ENCODE measurements around the gene GTF3C2. TPM values are rescaled to one million over a fixed set of nuclear protein-coding genes. Genes with fewer than 3 reads are reported as not detected.

Gene GTF3C2
- total and polyA plus RNA-seq, 2 of the 4 experiments (the other 2 are of a cell fraction) = 25.5 to 36.9 TPM

- Histone ChIP-seq H2BK15ac (ENCODE audit: low read depth, low read length) (no peak overlapping the region), H2BK5ac (ENCODE audit: low read depth, low read length, poor library complexity, severe bottlenecking) (no peak overlapping the region), H3K18ac (ENCODE audit: low read depth, low read length) (no peak overlapping the region), H3K9ac (ENCODE audit: low read depth, low read length) (no peak overlapping the region), H2AK9ac (replicated peaks; ENCODE audit: low read depth, low read length, poor library complexity) (no peak overlapping the region), H3K9me3 (ENCODE audit: control insufficient read depth, insufficient read depth, low read length) (no peaks in the 10 kb centered on the region), H2AFZ (replicated peaks; ENCODE audit: low read length, poor library complexity) (no peak overlapping the region), H4K20me1 (ENCODE audit: insufficient read depth, low read length) (no peaks in the 10 kb centered on the region), H3K56ac (ENCODE audit: extremely low read depth, insufficient read depth, low read length) (no peak overlapping the region), H3K4me2 (ENCODE audit: low read depth, low read length) (no peak overlapping the region), H3K79me1 (ENCODE audit: low read depth in 1 of 2, low read length in 2 of 2) (no peaks in the 10 kb centered on the region), H3K4ac (ENCODE audit: low read depth, low read length) (no peak overlapping the region), H3K4me1 (ENCODE audit: control insufficient read depth, insufficient read depth, low read length) (peaks cover 23% of the 10 kb centered on the region), H4K5ac (ENCODE audit: low read depth, low read length) (no peak overlapping the region), H2BK20ac (ENCODE audit: low read depth, low read length) (no peak overlapping the region), H3K14ac (replicated peaks; ENCODE audit: low read depth, low read length) (no peak overlapping the region), H4K8ac (ENCODE audit: low read depth in 2 of 2, low read length in 2 of 2) (no peak overlapping the region), H2AK5ac (ENCODE audit: low read depth, low read length) (no peak overlapping the region), H3K36me3 (ENCODE audit: control insufficient read depth, insufficient read depth, low read length) (no peaks in the 10 kb centered on the region), H3K4me3 (ENCODE audit: insufficient read depth, low read depth, low read length) (no peak overlapping the region), H3K27me3 (ENCODE audit: control insufficient read depth, insufficient read depth, low read length) (peaks cover 10% of the 10 kb centered on the region; the same call in 1 of the 2 replicates), H2BK120ac (ENCODE audit: low read depth, low read length) (no peak overlapping the region), H3K23ac (ENCODE audit: low read depth, low read length) (no peak overlapping the region), H3K9me1 (ENCODE audit: insufficient read depth, low read length) (peaks cover 17% of the 10 kb centered on the region), H4K91ac (ENCODE audit: insufficient read depth, low read depth, low read length) (no peak overlapping the region), H3K27ac (ENCODE audit: insufficient read depth, low read length) (no peak overlapping the region)
- intact Hi-C loops (cut with micrococcal nuclease) (no loop called here), in situ Hi-C loops (cut with MboI; ENCODE audit: low sequenced_read_pairs) (loop anchor here (5.0 kb wide), 1 partner anchor 188 kb away; no protein-coding TSS in a partner anchor), dilution Hi-C loops (cut with HindIII; ENCODE audit: low sequenced_read_pairs, unreplicated experiment) (no loop called here)
- ATAC-seq (ENCODE audit: low read depth) = no peak
- TF ChIP-seq FOS (IDR thresholded peaks at IDR 0.05; ENCODE audit: low read depth, low read length) (no peak), USF2 (IDR thresholded peaks at IDR 0.05; ENCODE audit: low read depth, low read length) (no peak), MAZ (IDR thresholded peaks at IDR 0.05; ENCODE audit: borderline replicate concordance, low read depth, low read length) (no peak), CEBPB (IDR thresholded peaks at IDR 0.05; ENCODE audit: low read depth, low read length) (no peak), NFE2L2 (IDR thresholded peaks at IDR 0.05; ENCODE audit: low read depth, low read length) (no peak), RFX5 (IDR thresholded peaks at IDR 0.05; ENCODE audit: low read depth, low read length) (no peak)
- ChIA-PET CTCF (no interaction called here), POLR2A (ENCODE audit: unreplicated experiment) (no interaction called here)
- no peak for DNase-seq
- BruUV-seq (replicated peaks) = no TSS peak
- WGBS, 2 experiments (ENCODE audit: extremely low coverage in 2 of 2, insufficient read length in 1 of 2) = no CpG with 5 or more reads among the region's 1 CpG
These were observed 71.6 kb downstream of the GTF3C2 start for GRCh38 chr2:27284996-27285395.

All from IMR-90 (cell line).